ENCODE measurements around the gene NLK.
"Not testable (repeated sequence)": the region's sequence is repeated elsewhere in the genome, so short reads cannot be mapped to it uniquely, and the experiment has no call there.

Gene NLK

GRCh38 chr17:28240688-28241340 is 198.3 kb downstream of the NLK start:
- no peaks in the 10 kb centered on the region for H3K36me3 ChIP-seq (ENCODE audit: control insufficient read depth, insufficient read depth, low read length)
- no peaks in the 10 kb centered on the region for H3K27me3 ChIP-seq (replicated peaks; ENCODE audit: control insufficient read depth, insufficient read depth, low read length, poor library complexity, severe bottlenecking)
- no peak for DNase-seq
- no peaks in the 10 kb centered on the region for H3K9me3 ChIP-seq (ENCODE audit: control insufficient read depth, low read length)
- no peaks in the 10 kb centered on the region for H3K4me1 ChIP-seq (ENCODE audit: control insufficient read depth, insufficient read depth, low read length, poor library complexity, severe bottlenecking)
- H3K4me3 ChIP-seq (ENCODE audit: insufficient read depth, low read depth, low read length, poor library complexity, severe bottlenecking) = no peak overlapping the region
- no peak overlapping the region for H3K27ac ChIP-seq (ENCODE audit: insufficient read depth, low read length, poor library complexity, severe bottlenecking)

GRCh38 chr17:28242791-28243190 is 200.3 kb downstream of the NLK start:
- no peak overlapping the region for H3K4me3 ChIP-seq (ENCODE audit: insufficient read depth, low read depth, low read length, poor library complexity, severe bottlenecking)
- H3K27me3 ChIP-seq (replicated peaks; ENCODE audit: control insufficient read depth, insufficient read depth, low read length, poor library complexity, severe bottlenecking) = no peaks in the 10 kb centered on the region
- no peak overlapping the region for H3K27ac ChIP-seq (ENCODE audit: insufficient read depth, low read length, poor library complexity, severe bottlenecking)
- no peak for DNase-seq
- H3K4me1 ChIP-seq (ENCODE audit: control insufficient read depth, insufficient read depth, low read length, poor library complexity, severe bottlenecking) = no peaks in the 10 kb centered on the region
- no peaks in the 10 kb centered on the region for H3K36me3 ChIP-seq (ENCODE audit: control insufficient read depth, insufficient read depth, low read length)
- H3K9me3 ChIP-seq (ENCODE audit: control insufficient read depth, low read length) = no peaks in the 10 kb centered on the region

- H3K4me1 ChIP-seq (ENCODE audit: control insufficient read depth, insufficient read depth, low read length, poor library complexity, severe bottlenecking); DNase-seq; H3K27ac ChIP-seq (ENCODE audit: insufficient read depth, low read length, poor library complexity, severe bottlenecking); H3K27me3 ChIP-seq (replicated peaks; ENCODE audit: control insufficient read depth, insufficient read depth, low read length, poor library complexity, severe bottlenecking); H3K9me3 ChIP-seq (ENCODE audit: control insufficient read depth, low read length); H3K4me3 ChIP-seq (ENCODE audit: insufficient read depth, low read depth, low read length, poor library complexity, severe bottlenecking); H3K36me3 ChIP-seq (ENCODE audit: control insufficient read depth, insufficient read depth, low read length): not testable (repeated sequence)
These were observed 200.8 kb downstream of the NLK start for GRCh38 chr17:28243268-28243667.

- Histone ChIP-seq H3K27ac (ENCODE audit: insufficient read depth, low read length, poor library complexity, severe bottlenecking) (no peak overlapping the region), H3K27me3 (replicated peaks; ENCODE audit: control insufficient read depth, insufficient read depth, low read length, poor library complexity, severe bottlenecking) (no peaks in the 10 kb centered on the region), H3K9me3 (ENCODE audit: control insufficient read depth, low read length) (no peaks in the 10 kb centered on the region), H3K4me1 (ENCODE audit: control insufficient read depth, insufficient read depth, low read length, poor library complexity, severe bottlenecking) (no peaks in the 10 kb centered on the region), H3K36me3 (ENCODE audit: control insufficient read depth, insufficient read depth, low read length) (no peaks in the 10 kb centered on the region), H3K4me3 (ENCODE audit: insufficient read depth, low read depth, low read length, poor library complexity, severe bottlenecking) (no peak overlapping the region)
- no peak for DNase-seq
These were observed 202.0 kb downstream of the NLK start for GRCh38 chr17:28244446-28244845.
